GM21528 (cell line): ENCODE results near the gene TMEM225B.
"Not testable (repeated sequence)": the region's sequence is repeated elsewhere in the genome, so short reads cannot be mapped to it uniquely, and the experiment has no call there.

Source experiments
- ATAC-seq: cut with Tn5 transposase; IDR thresholded peaks from one replicate; pipeline ENCODE4 v1.9.1; 2021; ENCODE audit warnings: mild to moderate bottlenecking, moderate library complexity; ENCODE audit not compliant: unreplicated experiment, low FRiP score

TMEM225B gene

GRCh38 chr7:99623091-99623693 lies 25.1 kb downstream of the TMEM225B start:
- ATAC-seq: no peak

GRCh38 chr7:99623702-99624447 lies 25.8 kb downstream of the TMEM225B start:
- ATAC-seq: no peak

GRCh38 chr7:99624484-99624883 lies 26.4 kb downstream of the TMEM225B start:
- ATAC-seq: no peak

GRCh38 chr7:99625321-99625720 lies 27.3 kb downstream of the TMEM225B start:
- ATAC-seq: no peak

GRCh38 chr7:99625961-99626360 lies 27.9 kb downstream of the TMEM225B start:
- no peak for ATAC-seq

- ATAC-seq: no peak
Measured at GRCh38 chr7:99626661-99627060, 28.6 kb downstream of the TMEM225B start.

GRCh38 chr7:99627513-99627912 lies 29.4 kb downstream of the TMEM225B start:
- ATAC-seq: no peak

GRCh38 chr7:99628471-99629465 lies 30.7 kb downstream of the TMEM225B start:
- no peak for ATAC-seq

- ATAC-seq: no peak
Measured at GRCh38 chr7:99629643-99630042, 31.6 kb downstream of the TMEM225B start.

- no peak for ATAC-seq
Measured at GRCh38 chr7:99631295-99632109, 33.4 kb downstream of the TMEM225B start.

- ATAC-seq: not testable (repeated sequence)
Measured at GRCh38 chr7:99637414-99637813, 39.3 kb downstream of the TMEM225B start.

- no peak for ATAC-seq
Measured at GRCh38 chr7:99638731-99639130, 40.7 kb downstream of the TMEM225B start.

- ATAC-seq: no peak
Measured at GRCh38 chr7:99639267-99639666, 41.2 kb downstream of the TMEM225B start.

GRCh38 chr7:99642027-99642426 lies 44.0 kb downstream of the TMEM225B start:
- no peak for ATAC-seq

GRCh38 chr7:99643464-99643863 lies 45.4 kb downstream of the TMEM225B start:
- no peak for ATAC-seq

GRCh38 chr7:99644431-99644830 lies 46.4 kb downstream of the TMEM225B start:
- ATAC-seq: no peak

- ATAC-seq: no peak
Measured at GRCh38 chr7:99645590-99645989, 47.5 kb downstream of the TMEM225B start.

GRCh38 chr7:99648843-99649242 lies 50.8 kb downstream of the TMEM225B start:
- ATAC-seq: no peak

- ATAC-seq: no peak
Measured at GRCh38 chr7:99651290-99651689, 53.2 kb downstream of the TMEM225B start.

- ATAC-seq: no peak
Measured at GRCh38 chr7:99652671-99653070, 54.6 kb downstream of the TMEM225B start.
